Measurements from ENCODE around the gene SLC12A1.
"Not testable (repeated sequence)": the region's sequence is repeated elsewhere in the genome, so short reads cannot be mapped to it uniquely, and the experiment has no call there.

The SLC12A1 gene

GRCh38 chr15:48306639-48307038, 100.5 kb downstream of the SLC12A1 start:
- 56 to 70% methylated on average over 1 of the region's 1 CpG for WGBS, 2 experiments (ENCODE audit: insufficient coverage in 2 of 2)

GRCh38 chr15:48307586-48307985, 101.5 kb downstream of the SLC12A1 start:
- 93 to 96% methylated on average over 4 to 6 of the region's 8 CpGs for WGBS, 2 experiments (ENCODE audit: insufficient coverage in 2 of 2)
- Histone ChIP-seq H3K36me3 (ENCODE audit: control insufficient read depth, insufficient read depth, low read length) (no peaks in the 10 kb centered on the region), H3K4me3 (ENCODE audit: extremely low read depth, insufficient read depth, low read length, poor library complexity, severe bottlenecking) (no peak overlapping the region), H3K27ac (ENCODE audit: low read depth, low read length, severe bottlenecking) (no peak overlapping the region), H3K4me1 (ENCODE audit: control insufficient read depth, insufficient read depth, low read length, poor library complexity, severe bottlenecking) (no peaks in the 10 kb centered on the region), H3K9me3 (ENCODE audit: control insufficient read depth, low read length) (no peaks in the 10 kb centered on the region)

More at GRCh38 chr15:48306639-48307038, 100.5 kb downstream of the SLC12A1 start:
- no peaks in the 10 kb centered on the region for H3K9me3 ChIP-seq (ENCODE audit: control insufficient read depth, low read length)
- no peaks in the 10 kb centered on the region for H3K36me3 ChIP-seq (ENCODE audit: control insufficient read depth, insufficient read depth, low read length)
- H3K27ac ChIP-seq (ENCODE audit: low read depth, low read length, severe bottlenecking): no peak overlapping the region
- H3K4me3 ChIP-seq (ENCODE audit: extremely low read depth, insufficient read depth, low read length, poor library complexity, severe bottlenecking): no peak overlapping the region
- H3K4me1 ChIP-seq (ENCODE audit: control insufficient read depth, insufficient read depth, low read length, poor library complexity, severe bottlenecking): no peaks in the 10 kb centered on the region

- Histone ChIP-seq H3K9me3 (ENCODE audit: control insufficient read depth, low read length) (no peaks in the 10 kb centered on the region), H3K27ac (ENCODE audit: low read depth, low read length, severe bottlenecking) (no peak overlapping the region), H3K36me3 (ENCODE audit: control insufficient read depth, insufficient read depth, low read length) (no peaks in the 10 kb centered on the region), H3K4me1 (ENCODE audit: control insufficient read depth, insufficient read depth, low read length, poor library complexity, severe bottlenecking) (no peaks in the 10 kb centered on the region), H3K4me3 (ENCODE audit: extremely low read depth, insufficient read depth, low read length, poor library complexity, severe bottlenecking) (no peak overlapping the region)
- 93 to 100% methylated on average over 1 to 2 of the region's 2 CpGs for WGBS, 2 experiments (ENCODE audit: insufficient coverage in 2 of 2)
Measured at GRCh38 chr15:48309740-48310139, 103.6 kb downstream of the SLC12A1 start.

GRCh38 chr15:48313216-48313615, 107.1 kb downstream of the SLC12A1 start:
- Histone ChIP-seq H3K4me1 (ENCODE audit: control insufficient read depth, insufficient read depth, low read length, poor library complexity, severe bottlenecking) (no peaks in the 10 kb centered on the region), H3K9me3 (ENCODE audit: control insufficient read depth, low read length) (no peaks in the 10 kb centered on the region), H3K4me3 (ENCODE audit: extremely low read depth, insufficient read depth, low read length, poor library complexity, severe bottlenecking) (no peak overlapping the region), H3K27ac (ENCODE audit: low read depth, low read length, severe bottlenecking) (no peak overlapping the region), H3K36me3 (ENCODE audit: control insufficient read depth, insufficient read depth, low read length) (no peaks in the 10 kb centered on the region)
- WGBS, 2 experiments (ENCODE audit: insufficient coverage in 2 of 2): 80 to 97% methylated on average over 2 of the region's 2 CpGs

- WGBS, 2 experiments (ENCODE audit: insufficient coverage in 2 of 2): 66 to 77% methylated on average over 6 to 9 of the region's 10 CpGs
- H3K36me3 ChIP-seq (ENCODE audit: control insufficient read depth, insufficient read depth, low read length): no peaks in the 10 kb centered on the region
- no peak overlapping the region for H3K4me3 ChIP-seq (ENCODE audit: extremely low read depth, insufficient read depth, low read length, poor library complexity, severe bottlenecking)
- no peaks in the 10 kb centered on the region for H3K9me3 ChIP-seq (ENCODE audit: control insufficient read depth, low read length)
- H3K27ac ChIP-seq (ENCODE audit: low read depth, low read length, severe bottlenecking): no peak overlapping the region
- H3K4me1 ChIP-seq (ENCODE audit: control insufficient read depth, insufficient read depth, low read length, poor library complexity, severe bottlenecking): no peaks in the 10 kb centered on the region
Measured at GRCh38 chr15:48315041-48315440, 108.9 kb downstream of the SLC12A1 start.

GRCh38 chr15:48317221-48317620, 111.1 kb downstream of the SLC12A1 start:
- no peak overlapping the region for H3K4me3 ChIP-seq (ENCODE audit: extremely low read depth, insufficient read depth, low read length, poor library complexity, severe bottlenecking)
- no peaks in the 10 kb centered on the region for H3K4me1 ChIP-seq (ENCODE audit: control insufficient read depth, insufficient read depth, low read length, poor library complexity, severe bottlenecking)
- 87 to 95% methylated on average over 2 of the region's 2 CpGs for WGBS, 2 experiments (ENCODE audit: insufficient coverage in 2 of 2)
- no peaks in the 10 kb centered on the region for H3K9me3 ChIP-seq (ENCODE audit: control insufficient read depth, low read length)
- H3K36me3 ChIP-seq (ENCODE audit: control insufficient read depth, insufficient read depth, low read length): no peaks in the 10 kb centered on the region
- no peak overlapping the region for H3K27ac ChIP-seq (ENCODE audit: low read depth, low read length, severe bottlenecking)

GRCh38 chr15:48318131-48318530, 112.0 kb downstream of the SLC12A1 start:
- no peaks in the 10 kb centered on the region for H3K36me3 ChIP-seq (ENCODE audit: control insufficient read depth, insufficient read depth, low read length)
- no peaks in the 10 kb centered on the region for H3K9me3 ChIP-seq (ENCODE audit: control insufficient read depth, low read length)
- H3K4me1 ChIP-seq (ENCODE audit: control insufficient read depth, insufficient read depth, low read length, poor library complexity, severe bottlenecking): no peaks in the 10 kb centered on the region
- no peak overlapping the region for H3K4me3 ChIP-seq (ENCODE audit: extremely low read depth, insufficient read depth, low read length, poor library complexity, severe bottlenecking)
- WGBS, 2 experiments (ENCODE audit: insufficient coverage in 2 of 2): 64 to 68% methylated on average over 2 to 4 of the region's 6 CpGs
- H3K27ac ChIP-seq (ENCODE audit: low read depth, low read length, severe bottlenecking): no peak overlapping the region

GRCh38 chr15:48323294-48323693, 117.2 kb downstream of the SLC12A1 start:
- Histone ChIP-seq H3K4me1 (ENCODE audit: control insufficient read depth, insufficient read depth, low read length, poor library complexity, severe bottlenecking) (no peaks in the 10 kb centered on the region), H3K9me3 (ENCODE audit: control insufficient read depth, low read length) (no peaks in the 10 kb centered on the region), H3K4me3 (ENCODE audit: extremely low read depth, insufficient read depth, low read length, poor library complexity, severe bottlenecking) (no peak overlapping the region), H3K27ac (ENCODE audit: low read depth, low read length, severe bottlenecking) (no peak overlapping the region), H3K36me3 (ENCODE audit: control insufficient read depth, insufficient read depth, low read length) (no peaks in the 10 kb centered on the region)
- WGBS, 2 experiments (ENCODE audit: insufficient coverage in 2 of 2): 91 to 92% methylated on average over 5 of the region's 7 CpGs

- Histone ChIP-seq H3K4me3 (ENCODE audit: extremely low read depth, insufficient read depth, low read length, poor library complexity, severe bottlenecking) (no peak overlapping the region), H3K36me3 (ENCODE audit: control insufficient read depth, insufficient read depth, low read length) (no peaks in the 10 kb centered on the region), H3K4me1 (ENCODE audit: control insufficient read depth, insufficient read depth, low read length, poor library complexity, severe bottlenecking) (no peaks in the 10 kb centered on the region), H3K9me3 (ENCODE audit: control insufficient read depth, low read length) (no peaks in the 10 kb centered on the region), H3K27ac (ENCODE audit: low read depth, low read length, severe bottlenecking) (no peak overlapping the region)
- 72 to 90% methylated on average over 2 to 4 of the region's 5 CpGs for WGBS, 2 experiments (ENCODE audit: insufficient coverage in 2 of 2)
Measured at GRCh38 chr15:48324949-48325348, 118.8 kb downstream of the SLC12A1 start.

- no peak overlapping the region for H3K4me3 ChIP-seq (ENCODE audit: extremely low read depth, insufficient read depth, low read length, poor library complexity, severe bottlenecking)
- H3K27ac ChIP-seq (ENCODE audit: low read depth, low read length, severe bottlenecking): no peak overlapping the region
- no peaks in the 10 kb centered on the region for H3K9me3 ChIP-seq (ENCODE audit: control insufficient read depth, low read length)
- WGBS, 2 experiments (ENCODE audit: insufficient coverage in 2 of 2): 100% methylated on average over 2 of the region's 5 CpGs; no CpG with 5 or more reads in 1 of the 2 experiments
- no peaks in the 10 kb centered on the region for H3K4me1 ChIP-seq (ENCODE audit: control insufficient read depth, insufficient read depth, low read length, poor library complexity, severe bottlenecking)
- no peaks in the 10 kb centered on the region for H3K36me3 ChIP-seq (ENCODE audit: control insufficient read depth, insufficient read depth, low read length)
Measured at GRCh38 chr15:48325400-48325799, 119.3 kb downstream of the SLC12A1 start.

GRCh38 chr15:48326180-48326579, 120.1 kb downstream of the SLC12A1 start:
- not testable (repeated sequence) for H3K4me3 ChIP-seq (ENCODE audit: extremely low read depth, insufficient read depth, low read length, poor library complexity, severe bottlenecking); H3K4me1 ChIP-seq (ENCODE audit: control insufficient read depth, insufficient read depth, low read length, poor library complexity, severe bottlenecking); H3K36me3 ChIP-seq (ENCODE audit: control insufficient read depth, insufficient read depth, low read length); H3K9me3 ChIP-seq (ENCODE audit: control insufficient read depth, low read length); H3K27ac ChIP-seq (ENCODE audit: low read depth, low read length, severe bottlenecking)
- WGBS, 2 experiments (ENCODE audit: insufficient coverage in 2 of 2): 94 to 100% methylated on average over 2 to 3 of the region's 6 CpGs

All from mesodermal cell (in vitro differentiated cells).